Measurements from ENCODE around the gene ARID3B.
"Not testable (repeated sequence)": the region's sequence is repeated elsewhere in the genome, so short reads cannot be mapped to it uniquely, and the experiment has no call there.

Gene ARID3B

DNA sequence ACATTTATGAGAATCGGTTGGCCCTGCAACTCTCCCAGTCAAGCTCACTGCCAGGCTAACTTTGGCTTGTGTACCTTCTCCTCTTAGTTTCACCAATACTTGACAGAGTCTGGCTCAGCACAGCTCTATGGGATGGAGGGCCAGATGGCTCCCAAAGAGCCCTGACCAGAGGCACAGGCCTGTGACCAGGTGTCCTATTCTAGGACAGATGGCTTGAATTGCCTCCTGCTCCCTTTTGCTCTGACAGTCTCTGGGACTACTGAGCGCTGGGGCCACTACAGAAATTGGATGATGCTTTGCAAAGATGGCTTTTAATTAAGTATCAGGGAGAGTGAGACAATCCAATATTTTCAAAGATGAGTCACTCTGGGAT lies 10.3 kb upstream of the ARID3B start:
- CTCF ChIA-PET = interaction anchor here (0.8 to 2.0 kb wide), 2 partner anchors 10 to 101 kb away, joined by 4 to 5 read pairs; partner anchors contain the start of gene ARID3B
- no peak for DNase-seq (ENCODE audit: extremely low spot score)
- POLR2A ChIA-PET = no interaction called here
- TF ChIP-seq, protein P1, sequence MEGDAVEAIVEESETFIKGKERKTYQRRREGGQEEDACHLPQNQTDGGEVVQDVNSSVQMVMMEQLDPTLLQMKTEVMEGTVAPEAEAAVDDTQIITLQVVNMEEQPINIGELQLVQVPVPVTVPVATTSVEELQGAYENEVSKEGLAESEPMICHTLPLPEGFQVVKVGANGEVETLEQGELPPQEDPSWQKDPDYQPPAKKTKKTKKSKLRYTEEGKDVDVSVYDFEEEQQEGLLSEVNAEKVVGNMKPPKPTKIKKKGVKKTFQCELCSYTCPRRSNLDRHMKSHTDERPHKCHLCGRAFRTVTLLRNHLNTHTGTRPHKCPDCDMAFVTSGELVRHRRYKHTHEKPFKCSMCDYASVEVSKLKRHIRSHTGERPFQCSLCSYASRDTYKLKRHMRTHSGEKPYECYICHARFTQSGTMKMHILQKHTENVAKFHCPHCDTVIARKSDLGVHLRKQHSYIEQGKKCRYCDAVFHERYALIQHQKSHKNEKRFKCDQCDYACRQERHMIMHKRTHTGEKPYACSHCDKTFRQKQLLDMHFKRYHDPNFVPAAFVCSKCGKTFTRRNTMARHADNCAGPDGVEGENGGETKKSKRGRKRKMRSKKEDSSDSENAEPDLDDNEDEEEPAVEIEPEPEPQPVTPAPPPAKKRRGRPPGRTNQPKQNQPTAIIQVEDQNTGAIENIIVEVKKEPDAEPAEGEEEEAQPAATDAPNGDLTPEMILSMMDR (IDR thresholded peaks at IDR 0.05; ENCODE audit: control extremely low read depth, extremely low read depth, low read depth, missing control alignments) = no peak

DNA sequence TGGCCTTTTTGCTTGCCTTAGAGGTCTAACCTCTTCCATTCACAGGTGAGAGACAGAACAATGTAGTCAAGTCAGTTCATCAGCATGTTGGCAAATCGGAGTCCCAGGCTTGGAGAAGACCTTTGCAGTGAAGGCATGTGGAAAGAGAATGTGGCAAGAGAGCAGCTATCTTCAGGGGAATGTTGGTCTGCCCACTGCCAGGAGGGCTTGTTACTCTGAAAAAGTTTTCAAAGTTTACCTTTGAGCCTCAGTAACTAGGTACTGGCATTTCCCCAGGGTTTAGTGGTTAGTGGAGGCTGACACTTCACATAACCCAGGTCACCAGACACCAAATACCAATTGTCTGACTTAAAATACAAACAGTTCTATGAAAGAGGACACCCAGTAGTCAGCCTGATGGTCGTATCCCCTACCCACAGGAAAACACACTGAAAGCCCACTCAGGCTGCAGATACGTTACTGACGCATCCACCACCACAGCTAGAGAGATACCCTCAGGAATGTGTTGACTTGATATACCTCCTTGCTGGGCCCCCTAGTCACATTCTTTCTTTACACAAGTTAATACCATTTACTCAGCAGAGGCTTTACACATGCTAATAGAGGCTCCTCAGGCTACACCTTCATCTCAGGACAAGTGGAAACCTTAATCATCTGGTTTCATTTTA lies 9.7 kb upstream of the ARID3B start:
- no peak for DNase-seq (ENCODE audit: extremely low spot score)
- POLR2A ChIA-PET = no interaction called here
- CTCF ChIA-PET = interaction anchor here (2.0 kb wide), 1 partner anchor 10 kb away, joined by 5 read pairs; the partner anchor contains the start of gene ARID3B
- TF ChIP-seq, protein P1 (IDR thresholded peaks at IDR 0.05; ENCODE audit: control extremely low read depth, extremely low read depth, low read depth, missing control alignments) = no peak

DNA sequence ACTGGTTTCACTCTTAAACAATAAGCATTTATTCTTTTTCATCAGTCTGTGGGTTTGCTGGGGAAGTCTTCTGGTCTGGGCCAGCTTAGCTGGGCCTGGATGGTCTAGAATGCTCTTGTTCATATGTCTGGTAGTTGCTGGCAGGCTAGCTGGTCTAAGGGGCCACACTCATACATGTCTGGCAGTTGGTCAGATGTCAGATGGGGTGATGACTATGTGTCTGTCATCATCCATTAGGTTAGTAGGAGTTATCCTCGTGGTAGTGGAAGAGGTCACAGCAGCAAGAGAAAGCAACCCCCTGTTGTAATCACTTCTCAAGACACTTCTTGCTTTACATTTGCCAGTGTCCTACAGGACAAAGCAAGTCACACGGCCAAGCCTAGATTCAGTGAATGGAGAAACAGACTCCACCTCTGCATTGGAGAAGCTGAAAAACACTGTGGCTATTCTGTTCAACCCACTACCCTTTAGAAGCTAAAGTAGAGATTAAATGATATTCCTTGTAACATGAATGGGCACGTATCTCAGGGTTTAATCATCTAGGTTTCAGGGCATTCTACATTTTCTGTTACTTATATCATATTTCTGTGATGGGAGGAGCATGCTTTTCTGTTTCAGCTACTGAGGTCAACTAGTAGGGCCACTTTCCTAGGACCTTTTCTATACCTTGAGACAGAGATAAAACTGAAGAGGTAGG lies 5.5 kb upstream of the ARID3B start:
- TF ChIP-seq, protein P1 (IDR thresholded peaks at IDR 0.05; ENCODE audit: control extremely low read depth, extremely low read depth, low read depth, missing control alignments) = no peak
- ChIA-PET POLR2A (interaction anchor here (0.7 kb wide), 1 partner anchor 78 kb away, joined by 3 read pairs; no protein-coding TSS in a partner anchor), CTCF (interaction anchor here (0.7 to 1.5 kb wide), 5 partner anchors 9 to 543 kb away, joined by 3 to 5 read pairs (median 3); no protein-coding TSS in a partner anchor)
- no peak for DNase-seq (ENCODE audit: extremely low spot score)

DNA sequence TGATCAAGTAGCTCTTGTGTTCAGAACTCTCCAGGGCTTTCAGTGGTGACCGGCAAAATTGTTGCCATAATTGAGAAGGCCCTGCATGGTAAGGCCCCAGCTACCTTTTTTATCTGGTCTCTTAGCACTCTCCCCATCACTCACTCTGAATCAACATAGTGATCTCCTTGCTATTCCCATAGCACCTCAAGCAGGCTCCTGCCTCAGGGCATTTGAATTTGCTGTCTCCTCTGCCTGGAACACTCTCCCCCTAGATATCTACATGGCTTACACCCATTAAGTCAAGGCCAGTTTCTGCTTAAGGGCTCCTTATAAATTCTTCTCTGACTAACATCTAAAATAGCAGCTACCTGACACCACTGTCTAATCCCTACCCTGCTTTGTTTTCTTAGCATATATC lies 3.3 kb upstream of the ARID3B start:
- no peak for DNase-seq (ENCODE audit: extremely low spot score)
- TF ChIP-seq, protein P1 (IDR thresholded peaks at IDR 0.05; ENCODE audit: control extremely low read depth, extremely low read depth, low read depth, missing control alignments) = no peak
- ChIA-PET POLR2A (no interaction called here), CTCF (interaction anchor here (0.8 to 1.4 kb wide), 2 partner anchors 11 to 19 kb away, joined by 3 to 4 read pairs; no protein-coding TSS in a partner anchor)

DNA sequence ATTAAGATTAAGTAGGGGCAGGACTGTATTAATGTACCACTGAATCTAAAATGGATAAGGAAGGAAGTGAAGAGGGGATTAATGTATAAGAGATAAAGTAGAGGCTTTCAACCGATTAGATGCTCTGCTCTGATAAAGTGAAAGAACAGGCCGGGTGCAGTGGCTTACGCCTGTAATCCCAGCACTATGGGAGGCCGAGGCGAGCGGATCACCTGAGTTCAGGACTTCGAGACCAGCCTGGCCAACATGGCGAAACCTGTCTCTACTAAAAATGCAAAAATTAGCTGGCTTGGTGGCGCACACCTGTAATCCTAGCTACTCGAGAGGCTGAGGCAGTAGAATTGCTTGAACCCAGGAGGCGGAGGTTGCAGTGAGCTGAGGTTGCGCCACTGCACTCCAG lies 1.5 kb upstream of the ARID3B start:
- CTCF ChIA-PET; DNase-seq (ENCODE audit: extremely low spot score): not testable (repeated sequence)
- POLR2A ChIA-PET = interaction anchor here (1.6 kb wide), 1 partner anchor 9 kb away, joined by 4 read pairs; no protein-coding TSS in a partner anchor

DNA sequence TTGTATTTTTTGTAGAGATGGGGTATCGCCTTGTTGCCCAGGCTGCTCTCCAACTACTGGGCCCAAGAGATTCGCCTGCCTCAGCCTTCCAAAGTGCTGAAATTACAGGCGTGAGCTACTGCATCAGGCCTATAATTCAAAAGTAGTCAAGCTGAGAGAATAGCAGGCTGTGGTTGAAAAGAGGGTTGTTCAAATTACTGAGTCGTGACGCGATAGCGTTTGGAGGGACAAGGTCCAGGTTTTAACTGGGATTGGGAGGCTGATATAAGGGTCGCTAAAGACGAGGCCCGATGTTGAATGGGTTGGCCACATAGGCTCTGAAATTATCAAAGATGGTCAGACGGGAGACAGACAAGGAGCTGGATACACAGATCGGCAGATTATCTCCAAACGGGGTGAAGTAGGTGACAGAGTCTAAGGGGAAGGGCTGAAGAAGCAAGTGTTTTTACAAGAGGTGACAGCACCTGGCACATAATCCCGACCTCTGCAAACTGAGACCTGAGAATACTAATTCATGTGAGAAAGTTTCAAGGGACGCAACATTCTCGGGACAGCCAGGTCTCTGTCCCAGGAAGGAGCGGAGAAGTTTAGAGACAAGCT lies 759 bp upstream of the ARID3B start:
- TF ChIP-seq, protein P1 (IDR thresholded peaks at IDR 0.05; ENCODE audit: control extremely low read depth, extremely low read depth, low read depth, missing control alignments) = no peak
- CTCF ChIA-PET = interaction anchor here (1.4 to 1.5 kb wide), 2 partner anchors 10 to 361 kb away, joined by 3 to 5 read pairs; no protein-coding TSS in a partner anchor
- no peak for DNase-seq (ENCODE audit: extremely low spot score)
- POLR2A ChIA-PET = interaction anchor here (0.5 to 1.6 kb wide), 7 partner anchors 10 to 363 kb away, joined by 3 to 8 read pairs (median 3); no protein-coding TSS in a partner anchor
